ENCODE results near the gene CALN1.
"Not testable (repeated sequence)": the region's sequence is repeated elsewhere in the genome, so short reads cannot be mapped to it uniquely, and the experiment has no call there.

Gene CALN1

GRCh38 chr7:71867626-71868025 is 544.5 kb downstream of the CALN1 start:
- DNase-seq (no peak), ATAC-seq (no peak)

- ATAC-seq, result no peak
- DNase-seq, result no peak
These were observed 547.0 kb downstream of the CALN1 start for GRCh38 chr7:71865172-71865571.

DNA sequence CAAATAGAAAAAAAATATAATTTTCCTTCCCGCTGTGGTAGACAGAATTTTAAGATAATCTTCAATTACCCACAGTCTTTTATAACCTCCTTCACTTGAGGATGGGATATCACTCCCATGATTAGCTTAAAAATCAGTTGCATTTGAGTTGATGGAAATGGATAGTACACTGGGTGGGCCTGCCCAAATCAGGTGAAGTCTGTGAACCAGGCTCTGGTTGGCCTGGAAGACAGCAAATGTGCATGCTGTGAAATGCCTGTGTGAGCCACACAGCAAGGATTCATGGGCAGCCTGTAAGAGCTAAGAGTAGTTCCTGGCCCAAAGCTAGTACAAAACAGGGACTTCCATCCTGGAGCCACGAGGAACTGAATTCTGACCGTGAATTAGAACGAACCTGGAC is 548.0 kb downstream of the CALN1 start:
- ATAC-seq, result no peak

DNA sequence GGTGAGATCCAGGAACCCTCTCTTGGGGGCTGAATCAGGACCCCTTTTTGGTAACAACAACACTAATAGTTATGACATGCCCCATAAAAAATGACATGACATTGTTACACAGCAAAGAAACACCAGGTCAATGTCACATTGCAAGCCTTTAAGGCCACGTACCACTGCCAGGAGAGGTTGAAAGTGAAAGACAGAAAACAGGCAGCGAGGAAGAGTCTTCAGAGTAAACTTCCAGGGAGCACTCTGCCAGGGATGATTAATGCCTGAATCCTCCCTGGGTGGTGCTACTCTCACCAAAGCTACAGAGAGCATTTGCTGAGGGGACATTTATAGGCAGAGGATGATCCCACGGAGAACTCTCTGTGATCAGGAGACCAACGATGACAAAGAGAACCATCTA is 551.6 kb downstream of the CALN1 start:
- ATAC-seq (no peak), DNase-seq (no peak)

More for the DNA sequence above, 548.0 kb downstream of the CALN1 start:
- no peak for DNase-seq

DNA sequence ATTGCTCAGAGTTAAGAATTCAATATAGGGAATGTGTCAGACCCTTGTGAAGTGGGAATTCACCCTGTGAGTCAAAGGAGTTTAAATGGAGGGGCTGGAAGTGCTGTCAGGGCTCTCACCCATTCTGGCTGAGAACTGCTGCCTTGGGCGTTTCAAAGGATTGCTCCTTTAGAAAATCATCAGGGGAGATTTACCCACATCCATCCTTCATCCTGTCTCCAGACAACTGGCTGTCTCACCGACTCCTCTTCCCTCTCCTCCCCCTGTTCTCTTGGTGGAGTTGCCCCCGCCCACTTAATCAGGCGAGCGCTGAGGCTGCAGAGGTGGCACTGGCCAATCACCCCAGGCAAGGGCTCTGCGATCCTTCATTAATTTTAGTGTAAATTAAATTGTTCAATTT is 554.8 kb downstream of the CALN1 start:
- ATAC-seq (no peak), DNase-seq (no peak)

- DNase-seq (no peak), ATAC-seq (no peak)
These were observed 557.4 kb downstream of the CALN1 start for GRCh38 chr7:71854546-71855397.

DNA sequence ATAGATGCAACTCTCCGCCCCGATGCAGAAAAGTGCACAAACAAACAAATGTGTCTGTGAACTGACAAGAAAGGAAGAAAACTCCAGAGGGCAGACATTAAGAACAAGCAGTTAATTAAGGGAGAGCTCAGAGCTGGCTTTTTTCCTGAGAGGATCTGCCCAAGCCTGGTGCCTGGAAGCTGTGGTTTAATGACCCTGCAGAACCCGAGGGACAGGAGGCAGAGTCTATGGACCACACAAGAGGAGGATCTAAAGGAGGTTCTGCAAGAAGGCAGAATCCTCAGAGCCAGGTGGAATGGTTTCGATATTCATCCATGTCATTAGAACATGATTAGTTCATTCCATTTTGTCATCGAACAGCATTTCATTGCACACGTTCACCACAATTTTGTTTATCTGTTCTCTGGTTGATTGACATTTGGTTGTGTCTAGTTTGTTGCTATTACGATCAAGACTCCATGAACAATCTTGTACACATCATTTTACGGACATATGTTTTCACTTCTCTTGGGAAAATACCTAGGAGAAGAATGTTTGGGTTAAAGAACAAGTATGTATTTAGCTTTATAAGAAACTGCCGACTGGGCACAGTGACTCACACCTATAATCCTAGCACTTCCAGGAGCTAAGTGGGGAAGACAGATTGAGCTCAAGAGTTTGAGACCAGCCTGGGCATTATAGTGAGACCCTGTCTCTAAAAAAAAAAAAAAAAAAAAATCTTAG is 560.2 kb downstream of the CALN1 start:
- ATAC-seq, result no peak
- no peak for DNase-seq

DNA sequence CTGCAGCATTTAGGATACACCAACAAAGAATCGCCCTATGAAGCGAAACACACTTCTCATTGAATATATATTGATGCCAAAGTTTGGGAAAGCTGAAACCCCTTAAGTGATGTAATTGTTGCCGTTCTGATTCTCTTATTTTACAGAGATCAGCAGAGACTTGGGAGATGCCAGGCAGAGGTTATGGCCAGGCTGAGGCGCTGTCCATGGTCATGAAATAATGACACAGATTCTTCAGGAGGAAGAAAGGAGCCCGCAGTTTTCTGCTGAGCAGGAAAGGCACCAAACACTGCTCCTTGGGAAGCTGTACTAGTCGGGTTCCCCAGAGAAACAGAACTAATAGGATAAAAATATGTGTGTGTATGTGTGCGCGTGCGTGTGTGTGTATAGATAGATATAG is 566.0 kb downstream of the CALN1 start:
- DNase-seq, result no peak
- no peak for ATAC-seq

- DNase-seq (no peak), ATAC-seq (no peak)
These were observed 568.5 kb downstream of the CALN1 start for GRCh38 chr7:71843676-71844075.

GRCh38 chr7:71842786-71843185 is 569.4 kb downstream of the CALN1 start:
- no peak for DNase-seq
- ATAC-seq, result no peak

DNA sequence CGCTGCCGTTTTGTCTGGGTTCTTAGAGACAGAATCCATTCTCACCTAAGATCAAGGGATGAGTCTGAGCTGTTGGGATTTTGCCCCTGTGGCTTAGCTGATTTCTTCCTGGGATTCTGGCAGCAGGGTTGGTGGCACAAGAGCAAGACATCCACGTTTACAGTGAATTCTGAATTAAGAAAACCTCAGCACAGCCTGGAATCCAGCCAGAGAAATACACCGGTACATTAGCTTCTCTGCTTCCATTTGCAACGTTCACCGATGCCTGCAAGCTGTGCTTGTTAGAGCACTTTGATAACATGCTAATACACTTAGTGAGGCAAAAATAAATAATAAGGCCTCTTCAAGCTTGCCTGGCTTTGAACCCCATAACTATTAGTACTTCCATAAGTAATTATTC is 569.8 kb downstream of the CALN1 start:
- ATAC-seq (no peak), DNase-seq (no peak)

DNA sequence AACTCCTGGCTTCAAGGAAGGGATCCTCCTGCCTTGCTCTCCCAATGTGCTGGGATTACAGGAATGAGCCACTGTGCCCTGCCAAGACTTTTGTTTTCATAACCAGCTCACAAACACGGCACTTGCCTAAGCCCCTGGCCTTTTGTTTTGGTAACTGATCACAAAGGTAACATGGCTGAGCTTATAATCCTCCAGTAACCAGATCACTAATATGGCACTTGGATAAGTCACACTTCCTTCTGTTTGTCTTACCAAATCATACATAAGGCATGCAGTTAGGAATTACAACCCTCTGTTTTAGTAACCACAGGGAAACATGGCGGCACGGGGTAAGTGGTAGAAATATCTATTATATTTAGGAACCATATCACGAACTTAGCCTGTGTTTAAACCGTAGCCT is 577.1 kb downstream of the CALN1 start:
- DNase-seq, result no peak
- no peak for ATAC-seq

- DNase-seq, result no peak
- no peak for ATAC-seq
These were observed 582.6 kb downstream of the CALN1 start for GRCh38 chr7:71829515-71829914.

GRCh38 chr7:71828361-71828760 is 583.8 kb downstream of the CALN1 start:
- no peak for ATAC-seq

DNA sequence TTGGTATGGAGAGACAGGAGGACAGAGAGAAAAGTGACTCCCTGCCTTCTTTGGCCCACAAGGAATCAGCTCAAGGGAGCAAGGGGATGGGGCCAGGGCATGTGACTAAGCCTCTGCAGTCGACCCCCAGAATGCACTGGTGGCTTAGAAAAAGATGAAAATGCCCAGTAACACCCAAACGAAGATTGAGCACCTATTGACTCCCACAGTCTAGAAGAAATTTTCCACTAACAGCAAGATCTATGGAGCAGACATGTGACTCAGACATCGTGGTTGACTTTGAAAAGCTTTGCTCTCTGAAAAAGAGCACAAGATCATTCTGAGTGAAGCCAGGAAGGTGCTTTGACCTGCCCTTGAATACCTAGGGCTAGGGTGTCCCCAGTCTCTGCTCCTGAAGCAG is 586.0 kb downstream of the CALN1 start:
- no peak for DNase-seq

More at GRCh38 chr7:71828361-71828760, 583.8 kb downstream of the CALN1 start:
- no peak for DNase-seq

GRCh38 chr7:71824006-71824760 is 588.0 kb downstream of the CALN1 start:
- no peak for DNase-seq
- ATAC-seq, result no peak

More for the DNA sequence above, 586.0 kb downstream of the CALN1 start:
- no peak for ATAC-seq

- DNase-seq, ATAC-seq: not testable (repeated sequence)
These were observed 589.7 kb downstream of the CALN1 start for GRCh38 chr7:71822406-71822805.

DNA sequence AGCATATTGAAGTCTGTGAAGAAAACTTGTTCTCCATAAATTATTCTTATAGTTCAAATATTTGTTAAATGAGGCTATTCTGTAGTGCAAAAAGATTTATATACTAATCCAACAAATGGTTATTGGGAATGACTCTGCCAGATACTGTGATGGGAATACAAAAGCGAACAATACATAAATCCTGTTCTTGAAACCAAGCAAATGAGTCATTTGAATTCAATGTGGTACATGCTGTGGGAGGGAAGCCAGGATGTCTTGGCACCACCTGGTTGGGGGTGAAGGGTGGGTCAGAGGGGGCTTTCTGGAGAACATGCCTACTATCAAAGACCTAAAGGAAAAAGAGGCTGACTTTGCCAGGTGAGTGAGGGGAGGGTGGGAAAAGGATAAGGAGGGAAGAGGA is 594.2 kb downstream of the CALN1 start:
- ATAC-seq (no peak), DNase-seq (no peak)

GRCh38 chr7:71808115-71808514 is 604.0 kb downstream of the CALN1 start:
- ATAC-seq (no peak), DNase-seq (no peak)

DNA sequence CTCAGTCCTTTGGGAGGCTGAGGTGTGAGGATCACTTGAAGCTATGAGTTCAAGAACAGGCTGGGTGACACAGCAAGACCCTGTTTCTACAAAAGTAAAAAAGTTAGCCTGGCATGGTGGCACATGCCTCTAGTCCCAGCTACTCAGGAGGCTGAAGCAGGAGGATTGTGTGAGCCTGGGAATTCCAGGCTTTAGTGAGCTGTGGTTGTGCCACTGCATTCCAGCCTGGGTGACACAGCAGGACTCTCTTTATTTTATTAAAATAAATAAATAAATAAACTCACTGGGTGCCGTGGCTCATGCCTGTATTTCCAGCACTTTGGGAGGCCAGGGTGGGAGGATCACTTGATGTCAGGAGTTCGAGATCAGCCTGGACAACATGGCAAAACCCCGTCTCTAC is 607.9 kb downstream of the CALN1 start:
- no peak for ATAC-seq

GRCh38 chr7:71801976-71802375 is 610.2 kb downstream of the CALN1 start:
- ATAC-seq (no peak), DNase-seq (no peak)

More for the DNA sequence above, 607.9 kb downstream of the CALN1 start:
- no peak for DNase-seq

- ATAC-seq (no peak), DNase-seq (no peak)
These were observed 611.8 kb downstream of the CALN1 start for GRCh38 chr7:71800321-71800720.

DNA sequence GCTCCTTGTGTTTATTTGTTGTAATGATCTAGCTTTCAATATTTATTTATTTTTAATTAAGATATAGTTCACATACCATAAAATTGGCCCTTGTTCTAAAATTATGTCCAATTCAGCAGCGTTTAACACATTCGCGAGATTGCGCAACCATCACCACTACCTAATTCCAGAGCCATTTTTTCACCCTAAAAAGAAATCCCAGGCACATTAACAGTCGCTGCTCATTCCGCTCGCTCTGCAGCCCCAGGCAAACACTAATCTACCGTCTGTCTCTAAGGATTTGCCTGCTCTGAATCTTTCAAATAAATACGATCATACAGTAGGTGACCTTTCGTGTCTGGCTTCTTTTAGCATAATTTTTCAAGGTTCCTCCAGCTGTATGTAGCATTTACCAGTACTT is 616.7 kb downstream of the CALN1 start:
- ATAC-seq, result no peak
- no peak for DNase-seq

All from stimulated activated naive CD8-positive, alpha-beta T cell treated with anti-CD3 and anti-CD28 coated beads, Interleukin-15, Interleukin-2, amounts not matched to agents 100 U/mL and 50 U/mL, for 24 hours (primary cell).